ENCODE results near the gene KCNH4.
"Not testable (repeated sequence)": the region's sequence is repeated elsewhere in the genome, so short reads cannot be mapped to it uniquely, and the experiment has no call there.

The KCNH4 gene

GRCh38 chr17:42180922-42181850 lies at the start of gene KCNH4:
Gene KCNH4 (minus strand): TSS chr17:42181142. CDS start chr17:42180945, 197 bp downstream.
- DNase-seq, result peak; percentile 85 to 89

- DNase-seq, result no peak
Observed at GRCh38 chr17:42230225-42230624, 49.3 kb upstream of the KCNH4 start.

- no peak for DNase-seq
Observed at GRCh38 chr17:42227849-42228700, 47.1 kb upstream of the KCNH4 start.

GRCh38 chr17:42225646-42226045 lies 44.7 kb upstream of the KCNH4 start:
- DNase-seq, result no peak

- no peak for DNase-seq
Observed at GRCh38 chr17:42224651-42225050, 43.7 kb upstream of the KCNH4 start.

DNA sequence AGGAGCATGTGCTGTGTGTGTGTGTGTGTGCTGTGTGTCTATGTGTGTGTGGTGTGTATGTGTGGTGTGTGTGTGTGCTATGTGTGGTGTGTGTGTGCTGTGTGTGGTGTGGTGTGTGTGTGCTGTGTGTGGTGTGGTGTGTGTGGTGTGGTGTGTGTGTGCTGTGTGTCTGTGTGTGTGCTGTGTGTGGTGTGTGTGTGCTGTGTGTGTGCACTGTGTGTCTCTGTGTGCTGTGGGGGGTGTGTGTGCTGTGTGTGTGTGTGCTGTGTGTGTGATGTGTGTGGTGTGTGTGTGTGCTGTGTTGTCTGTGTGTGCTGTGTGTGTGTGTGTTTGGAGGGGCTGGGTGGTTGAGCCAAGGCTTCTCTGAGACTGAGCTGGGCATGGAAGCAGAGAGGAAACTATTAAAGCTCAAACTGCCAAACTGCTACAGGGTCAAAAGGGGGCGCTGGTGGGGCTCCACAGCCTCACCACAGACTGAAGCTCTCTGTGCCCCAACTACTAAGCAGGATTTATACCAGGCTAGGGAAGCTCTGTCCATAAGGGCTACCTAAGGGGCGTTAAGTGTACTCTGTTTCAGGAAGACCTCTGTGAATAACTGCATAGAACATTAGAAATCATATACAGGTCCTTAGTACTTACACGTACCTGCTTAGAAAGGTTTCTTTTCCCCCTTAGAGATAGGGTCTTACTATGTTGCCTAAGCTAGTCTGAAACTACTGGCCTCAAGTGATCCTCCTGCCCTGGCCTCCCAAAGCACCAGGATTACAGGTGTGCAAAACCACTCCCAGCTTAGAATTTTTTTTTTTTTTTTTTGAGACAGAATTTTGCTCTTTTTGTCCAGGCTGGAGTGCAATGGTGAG lies 41.2 kb upstream of the KCNH4 start:
- DNase-seq, result peak; percentile 50 to 56

DNA sequence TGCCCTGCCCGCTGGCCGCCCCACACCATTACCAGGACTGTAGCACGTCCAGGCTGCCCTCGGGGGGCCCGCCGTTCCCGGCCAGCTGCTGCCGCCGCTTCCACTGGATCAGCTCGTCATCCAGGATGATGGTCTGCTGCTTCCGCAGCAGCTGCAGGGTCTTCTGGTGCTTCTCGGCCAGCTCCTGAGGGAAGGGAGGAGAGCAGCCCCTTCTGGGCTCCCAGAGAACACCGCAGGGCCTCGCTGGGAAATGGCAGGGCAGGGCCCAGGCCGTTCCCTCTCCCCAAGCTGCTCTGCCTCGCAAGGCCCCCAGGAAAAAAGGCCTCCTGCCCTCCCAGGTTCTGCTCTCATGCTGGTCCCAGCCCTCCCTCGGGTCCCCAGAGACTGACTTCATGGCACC lies 38.3 kb upstream of the KCNH4 start:
- not testable (repeated sequence) for DNase-seq

- no peak for DNase-seq
Observed at GRCh38 chr17:42214156-42214555, 33.2 kb upstream of the KCNH4 start.

GRCh38 chr17:42212382-42212781 lies 31.4 kb upstream of the KCNH4 start:
- no peak for DNase-seq

DNA sequence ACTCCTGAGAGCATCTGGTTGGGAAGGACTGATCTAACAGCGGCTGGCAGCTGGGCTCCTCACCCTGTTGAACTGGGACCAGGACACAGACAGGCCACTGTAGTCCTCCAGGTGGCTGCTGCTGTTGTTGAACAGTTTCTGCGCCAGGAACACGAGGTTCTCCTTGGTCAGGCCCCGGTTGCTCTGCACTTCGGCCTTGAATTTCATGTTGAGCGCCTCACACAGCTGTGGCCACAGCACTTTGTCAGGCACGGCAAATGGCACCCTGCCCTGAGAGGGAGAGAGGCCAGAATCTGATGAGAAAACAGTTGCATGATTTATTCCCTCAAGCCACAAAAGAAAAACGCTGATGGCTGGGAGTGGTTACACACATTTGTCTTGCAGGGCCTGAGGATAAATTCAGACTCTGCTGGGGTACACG lies 31.0 kb upstream of the KCNH4 start:
- not testable (repeated sequence) for DNase-seq

DNA sequence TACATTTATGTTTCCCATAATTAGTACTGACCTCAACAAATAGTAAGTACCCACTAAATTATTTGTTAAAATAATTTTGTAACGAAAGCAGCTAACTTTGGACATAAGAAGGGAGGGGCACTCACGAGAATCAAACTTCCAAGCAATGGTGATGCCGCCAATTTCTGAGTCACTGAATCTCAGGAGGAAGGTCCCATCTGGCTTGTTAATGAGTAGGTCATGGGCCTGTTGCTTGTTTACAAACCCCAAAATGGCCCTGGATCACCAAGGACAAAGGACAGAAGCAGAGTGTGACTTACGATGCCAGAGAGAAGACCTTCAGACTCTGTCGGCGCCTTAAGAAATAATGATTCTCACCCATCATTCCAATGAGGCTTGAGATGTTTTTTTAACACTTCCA lies 29.1 kb upstream of the KCNH4 start:
- DNase-seq, result no peak

- DNase-seq, result not testable (repeated sequence)
Observed at GRCh38 chr17:42206153-42206612, 25.2 kb upstream of the KCNH4 start.

- no peak for DNase-seq
Observed at GRCh38 chr17:42203354-42203753, 22.4 kb upstream of the KCNH4 start.

GRCh38 chr17:42202696-42203095 lies 21.8 kb upstream of the KCNH4 start:
- DNase-seq, result no peak

GRCh38 chr17:42202159-42202558 lies 21.2 kb upstream of the KCNH4 start:
- DNase-seq, result no peak

GRCh38 chr17:42201458-42201772 lies 20.5 kb upstream of the KCNH4 start:
- no peak for DNase-seq

DNA sequence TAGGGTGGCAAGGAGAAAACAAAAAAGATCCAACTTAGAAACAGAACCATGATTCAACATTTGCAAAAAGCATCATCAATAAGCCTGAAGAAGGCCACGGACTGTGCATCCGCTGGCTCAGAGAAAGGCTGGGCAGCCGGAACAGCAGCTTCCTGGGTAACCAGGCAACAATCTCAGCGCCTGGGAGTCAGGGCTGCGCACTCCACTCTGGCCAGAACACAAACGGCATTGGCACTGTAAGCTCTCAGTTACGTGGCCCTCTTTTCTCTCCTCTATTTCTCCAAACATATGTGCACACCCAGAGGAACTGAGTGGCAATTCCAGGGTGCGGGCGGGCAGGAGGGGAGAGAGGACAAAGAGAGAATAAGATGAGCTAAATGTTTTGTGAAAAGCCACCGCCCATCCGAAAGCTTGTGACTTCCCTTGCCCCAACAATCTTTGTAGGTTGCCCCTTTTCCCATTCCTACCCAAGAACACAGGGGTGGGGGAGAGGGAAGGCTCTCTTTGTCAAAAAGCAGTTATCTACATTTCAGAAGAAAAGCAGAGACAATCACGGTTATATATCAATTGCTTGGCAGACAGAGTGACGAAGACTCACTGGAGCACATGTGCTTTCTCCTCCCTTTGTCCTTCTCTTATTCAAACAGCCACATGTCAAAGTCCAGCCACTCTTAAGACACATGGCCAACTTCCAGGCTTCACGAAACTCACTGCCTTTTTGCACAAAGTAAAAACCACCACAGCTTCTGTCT lies 19.9 kb upstream of the KCNH4 start:
- no peak for DNase-seq

GRCh38 chr17:42199416-42200011 lies 18.6 kb upstream of the KCNH4 start:
- DNase-seq, result no peak

- no peak for DNase-seq
Observed at GRCh38 chr17:42198897-42199296, 18.0 kb upstream of the KCNH4 start.

- no peak for DNase-seq
Observed at GRCh38 chr17:42197564-42198156, 16.7 kb upstream of the KCNH4 start.

Measured in activated CD4-positive, alpha-beta T cell treated with anti-CD3 and anti-CD28 coated beads, Interleukin-2, amount 50 U/mL, for 4 hours (primary cell).